Spinal cord (tissue), 10 donors: ENCODE results near the gene MICA. TPM values are rescaled to one million over a fixed set of nuclear protein-coding genes. Genes with fewer than 3 reads are reported as not detected.
"Not testable (repeated sequence)": the region's sequence is repeated elsewhere in the genome, so short reads cannot be mapped to it uniquely, and the experiment has no call there.

ENCODE experiments used
- DNase-seq, 6 donors: peaks; one replicate each; pipeline versions ENCODE4 v3.0.0 to v3.0.0-alpha.2; 2013 to 2015; ENCODE audit warnings: low spot score in 6 of 6, low read depth in 4 of 6
- H3K27ac ChIP-seq: one replicate; pipeline ENCODE4 v1.5.1; 2013; ENCODE audit warnings: low read depth, low read length, control low read depth
- H3K27me3 ChIP-seq: one replicate; pipeline ENCODE4 v1.6.1; 2013; ENCODE audit warnings: low read length; ENCODE audit not compliant: control insufficient read depth, insufficient read depth
- H3K36me3 ChIP-seq: one replicate; pipeline ENCODE4 v1.6.1; 2013; ENCODE audit warnings: low read length; ENCODE audit not compliant: control insufficient read depth, insufficient read depth
- H3K4me1 ChIP-seq: one replicate; pipeline ENCODE4 v1.6.1; 2013; ENCODE audit warnings: low read length; ENCODE audit not compliant: control insufficient read depth, insufficient read depth
- H3K4me3 ChIP-seq: one replicate; pipeline ENCODE4 v1.5.1; 2013; ENCODE audit warnings: low read depth, low read length, control low read depth
- H3K9me3 ChIP-seq: one replicate; pipeline ENCODE4 v1.6.1; 2013; ENCODE audit warnings: low read length; ENCODE audit not compliant: control insufficient read depth, insufficient read depth
- WGBS: methylation state at CpG from one replicate; pipeline ENCODE4 v1.1.5; 2013; ENCODE audit warnings: missing lambda C conversion rate; ENCODE audit not compliant: insufficient coverage; 5-methylcytosine and 5-hydroxymethylcytosine counted together
- polyA plus RNA-seq, 2 donors: library from polyadenylated mRNA; unstranded; fragments of 120-200 nt; gene quantifications; one replicate each; pipeline ENCODE4 v1.2.1, GENCODE V29; 2013; ENCODE audit not compliant: insufficient read length in 2 of 2
- total RNA-seq, 2 donors: library from RNA; depleted of rRNA in 1 of 2; stranded (reverse); fragments of 120-200 nt in 1 of 2; fragments of >200 nt in 1 of 2; gene quantifications; one replicate each; pipeline versions ENCODE4 v1.2.3 to v1.2.4, GENCODE V29; 2013 to 2014
- donor health status: healthy.

MICA gene
- total and polyA plus RNA-seq, 4 donors: 4.2 to 23.6 (median 6.0) TPM

- Histone ChIP-seq H3K4me3 (peak overlapping the region; percentile 67), H3K27me3 (peaks cover 51% of the 10 kb centered on the region), H3K4me1 (peaks cover 38% of the 10 kb centered on the region), H3K27ac (peak overlapping the region; percentile 85), H3K36me3 (no peaks in the 10 kb centered on the region), H3K9me3 (no peaks in the 10 kb centered on the region)
- WGBS: 24% methylated on average over 27 of the region's 27 CpGs
- DNase-seq: peak in 1 of 6 donors; percentile 63
Observed at GRCh38 chr6:31402324-31403282, 792 bp upstream of the MICA start.

DNA sequence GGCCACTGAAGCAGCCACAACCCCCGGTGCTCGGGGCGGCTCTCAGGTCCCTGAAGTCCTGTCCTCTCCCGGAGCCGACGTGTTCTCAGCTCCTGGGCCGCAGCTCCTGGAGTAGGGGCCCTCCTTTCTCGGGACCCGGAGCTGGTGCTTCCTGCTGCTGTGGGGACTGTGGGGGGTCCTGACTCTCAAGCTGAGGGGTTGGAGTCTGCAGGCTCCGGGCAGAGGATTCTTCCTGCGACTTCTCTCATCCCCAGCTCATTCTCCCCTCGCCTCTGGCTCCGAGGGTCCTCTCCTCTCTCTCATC is 618 bp downstream of the MICA start:
- H3K9me3 ChIP-seq, H3K36me3 ChIP-seq, DNase-seq: not testable (repeated sequence)
- H3K4me3 ChIP-seq: peak overlapping the region; percentile 67
- peaks cover 38% of the 10 kb centered on the region for H3K4me1 ChIP-seq
- 2% methylated on average over 11 of the region's 13 CpGs for WGBS
- peak overlapping the region; percentile 85 for H3K27ac ChIP-seq
- H3K27me3 ChIP-seq: peaks cover 49% of the 10 kb centered on the region

DNA sequence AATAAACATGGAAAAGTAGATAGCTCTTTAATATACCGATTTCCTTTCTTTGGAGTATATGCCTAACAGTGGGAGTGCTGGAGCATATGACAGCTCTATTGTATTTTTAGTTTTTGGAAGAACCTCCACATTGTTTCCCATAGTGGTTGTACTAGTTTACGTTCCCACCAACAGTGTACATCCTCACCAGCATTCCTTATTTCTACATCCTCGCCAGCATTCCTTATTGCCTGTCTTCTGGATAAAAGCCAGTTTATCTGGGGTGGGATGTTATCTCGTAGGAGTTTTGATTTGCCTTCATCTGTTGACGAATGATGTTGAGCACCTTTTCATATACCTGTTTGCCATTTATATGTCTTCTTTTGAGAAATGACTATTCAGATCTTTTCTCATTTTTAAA is 2.6 kb downstream of the MICA start:
- no peak for DNase-seq
- no peaks in the 10 kb centered on the region for H3K36me3 ChIP-seq
- peaks cover 20% of the 10 kb centered on the region for H3K4me1 ChIP-seq
- H3K27ac ChIP-seq: no peak overlapping the region
- H3K9me3 ChIP-seq: no peaks in the 10 kb centered on the region
- no peak overlapping the region for H3K4me3 ChIP-seq
- H3K27me3 ChIP-seq: peaks cover 33% of the 10 kb centered on the region
- no CpG with 5 or more reads among the region's 5 CpGs for WGBS

DNA sequence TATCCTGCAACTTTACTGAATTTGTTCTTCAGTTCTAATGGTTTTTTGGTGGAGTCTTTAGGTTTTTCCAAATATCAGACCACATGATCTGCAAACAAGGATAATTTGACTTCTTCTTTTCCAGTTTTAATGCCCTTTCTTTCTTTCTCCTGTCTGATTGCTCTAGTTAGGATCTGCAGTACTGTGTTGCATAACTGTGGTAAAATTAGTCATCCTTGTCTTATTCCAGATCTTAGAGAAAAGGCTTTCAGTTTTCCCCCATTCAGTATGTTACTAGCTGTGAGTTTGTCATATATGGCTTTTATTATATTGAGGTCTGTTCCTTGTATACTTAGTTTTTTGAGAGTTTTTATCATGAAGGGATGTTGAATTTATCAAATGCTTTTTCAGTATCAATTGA is 4.3 kb downstream of the MICA start:
- Histone ChIP-seq H3K27ac (no peak overlapping the region), H3K4me3 (no peak overlapping the region), H3K27me3 (peaks cover 19% of the 10 kb centered on the region), H3K9me3 (no peaks in the 10 kb centered on the region), H3K36me3 (no peaks in the 10 kb centered on the region), H3K4me1 (peaks cover 19% of the 10 kb centered on the region)
- no peak for DNase-seq

- 88% methylated on average over 5 of the region's 8 CpGs for WGBS
- H3K36me3 ChIP-seq: no peaks in the 10 kb centered on the region
- H3K9me3 ChIP-seq: no peaks in the 10 kb centered on the region
- no peak overlapping the region for H3K4me3 ChIP-seq
- H3K4me1 ChIP-seq: no peaks in the 10 kb centered on the region
- no peak overlapping the region for H3K27ac ChIP-seq
- no peak for DNase-seq
- no peaks in the 10 kb centered on the region for H3K27me3 ChIP-seq
Observed at GRCh38 chr6:31412506-31412905, 9.1 kb downstream of the MICA start.

DNA sequence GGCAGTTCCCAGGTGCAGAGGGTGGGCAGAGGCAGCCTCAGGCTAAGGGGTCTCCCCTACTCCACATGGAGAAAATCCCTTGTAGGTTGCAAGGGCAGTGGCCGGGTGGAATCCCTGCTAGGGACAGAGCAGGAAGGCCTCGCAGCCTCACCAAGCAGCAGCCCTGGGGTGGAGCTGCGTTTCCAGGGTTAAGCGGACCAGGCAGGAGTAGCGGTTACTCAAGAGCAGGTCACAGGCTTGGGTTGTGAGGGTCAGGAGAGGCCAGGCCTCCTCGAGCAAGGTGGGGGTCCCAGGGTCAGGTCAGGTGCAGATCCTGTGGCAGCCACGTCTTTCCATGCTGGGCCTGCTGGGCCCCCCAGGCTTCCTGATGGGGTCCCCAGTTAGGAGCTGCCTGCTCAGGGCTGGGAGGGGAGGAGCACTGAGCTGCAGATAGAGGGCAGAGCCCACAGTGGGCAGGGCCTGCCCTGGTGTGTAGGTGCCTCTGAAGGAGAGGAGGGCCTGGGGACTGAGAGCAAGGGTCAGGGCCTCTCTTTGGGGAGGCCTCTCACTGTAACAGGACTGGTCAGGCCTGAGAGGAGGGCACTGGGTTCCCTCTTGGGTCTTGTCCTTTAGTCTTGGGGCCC is 10.9 kb downstream of the MICA start:
- not testable (repeated sequence) for H3K9me3 ChIP-seq, H3K36me3 ChIP-seq, H3K27ac ChIP-seq, H3K4me1 ChIP-seq, H3K27me3 ChIP-seq, DNase-seq, H3K4me3 ChIP-seq
- WGBS: 87% methylated on average over 7 of the region's 7 CpGs

- Histone ChIP-seq H3K36me3 (no peaks in the 10 kb centered on the region), H3K4me1 (no peaks in the 10 kb centered on the region), H3K9me3 (no peaks in the 10 kb centered on the region), H3K27me3 (no peaks in the 10 kb centered on the region), H3K4me3 (no peak overlapping the region), H3K27ac (no peak overlapping the region)
- 53% methylated on average over 4 of the region's 6 CpGs for WGBS
- no peak for DNase-seq
Observed at GRCh38 chr6:31414771-31415265, 11.4 kb downstream of the MICA start.

DNA sequence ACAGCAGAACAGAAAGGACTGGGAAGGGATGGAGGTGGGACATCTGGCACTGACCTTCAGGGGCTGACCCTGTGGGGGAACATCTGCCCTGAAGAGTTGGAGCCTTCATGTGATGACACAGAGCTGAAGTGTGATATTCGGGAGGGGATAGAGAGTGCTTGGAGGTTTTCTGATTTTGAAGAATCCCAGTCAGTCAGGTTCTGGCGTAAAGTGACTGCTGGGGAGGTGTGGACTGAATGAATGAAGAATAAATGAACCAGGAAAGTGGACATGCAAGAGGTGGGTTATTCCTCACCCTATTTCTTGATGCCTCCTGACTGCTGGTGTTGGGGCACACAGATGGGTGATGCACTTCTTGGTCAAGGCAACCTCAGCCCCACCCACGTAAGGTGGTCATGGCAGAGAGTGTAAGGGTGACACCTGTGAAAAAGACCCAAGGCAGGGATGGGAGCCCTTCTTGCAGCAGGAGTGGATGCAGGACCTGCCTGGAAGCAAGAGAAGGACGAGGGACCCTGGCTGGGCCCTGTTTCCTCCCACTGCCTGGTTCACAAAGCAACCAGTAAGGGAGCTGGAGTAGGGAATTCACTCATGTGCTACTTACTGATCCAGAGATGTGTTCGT is 13.1 kb downstream of the MICA start:
- no peak for DNase-seq
- no peak overlapping the region for H3K27ac ChIP-seq

GRCh38 chr6:31418251-31418650 is 14.9 kb downstream of the MICA start:
- H3K4me3 ChIP-seq: no peak overlapping the region
- H3K27me3 ChIP-seq: no peaks in the 10 kb centered on the region
- H3K36me3 ChIP-seq: no peaks in the 10 kb centered on the region
- no peak for DNase-seq
- 81% methylated on average over 2 of the region's 3 CpGs for WGBS
- H3K27ac ChIP-seq: no peak overlapping the region
- no peaks in the 10 kb centered on the region for H3K4me1 ChIP-seq
- H3K9me3 ChIP-seq: no peaks in the 10 kb centered on the region

More for the DNA sequence above, 13.1 kb downstream of the MICA start:
- Histone ChIP-seq H3K36me3 (no peaks in the 10 kb centered on the region), H3K4me3 (no peak overlapping the region), H3K9me3 (no peaks in the 10 kb centered on the region), H3K4me1 (no peaks in the 10 kb centered on the region), H3K27me3 (no peaks in the 10 kb centered on the region)
- WGBS: 95% methylated on average over 4 of the region's 5 CpGs
